Activated T-cell treated with anti-CD3 and anti-CD28 coated beads, Interleukin-2, amount 50 U/mL, for 24 hours (primary cell): Measurements from ENCODE around the gene VARS2.
"Not testable (repeated sequence)": the region's sequence is repeated elsewhere in the genome, so short reads cannot be mapped to it uniquely, and the experiment has no call there.

Experiments
- DNase-seq: peaks from one replicate; pipeline ENCODE4 v3.0.0-alpha.2; 2020
- H3K27ac Mint-ChIP-seq: 2 replicates; pipeline ENCODE4 v1.8.0; 2020; ENCODE audit warnings: mild to moderate bottlenecking, mixed read lengths
- H3K27me3 Mint-ChIP-seq: 2 replicates; pipeline ENCODE4 v1.8.0; 2020; ENCODE audit warnings: mixed read lengths
- H3K36me3 Mint-ChIP-seq: 2 replicates; pipeline ENCODE4 v1.8.0; 2020; ENCODE audit warnings: low read depth, mixed read lengths
- H3K4me1 Mint-ChIP-seq: 2 replicates; pipeline ENCODE4 v1.8.0; 2020; ENCODE audit warnings: low read depth, mixed read lengths
- H3K4me3 Mint-ChIP-seq: 2 replicates; pipeline ENCODE4 v1.8.0; 2020; ENCODE audit warnings: mild to moderate bottlenecking, moderate library complexity, mixed read lengths
- H3K9me3 Mint-ChIP-seq: 2 replicates; pipeline ENCODE4 v1.8.0; 2020; ENCODE audit warnings: mixed read lengths

Gene VARS2

GRCh38 chr6:30914076-30914853, at the start of gene VARS2:
Gene VARS2 (plus strand): TSS chr6:30914238. CDS start chr6:30914837, 599 bp downstream.
- peaks cover 92% of the 10 kb centered on the region for H3K36me3 Mint-ChIP-seq
- H3K4me1 Mint-ChIP-seq: peaks cover 47% of the 10 kb centered on the region

GRCh38 chr6:30864325-30864724, 49.7 kb upstream of the VARS2 start:
- H3K36me3 Mint-ChIP-seq: peaks cover 10% of the 10 kb centered on the region
- peaks cover 14% of the 10 kb centered on the region for H3K4me1 Mint-ChIP-seq
- no peak overlapping the region for H3K27ac Mint-ChIP-seq

More at GRCh38 chr6:30914076-30914853, at the start of gene VARS2:
- peak within 1 kb of the TSS; percentile 92 for H3K4me3 Mint-ChIP-seq
- H3K9me3 Mint-ChIP-seq: no peaks in the 10 kb centered on the region
- peak; percentile 94 for DNase-seq
- peak within 1 kb of the TSS; percentile 94 for H3K27ac Mint-ChIP-seq
- H3K27me3 Mint-ChIP-seq: no peaks in the 10 kb centered on the region

GRCh38 chr6:30869241-30869749, 44.7 kb upstream of the VARS2 start:
- not testable (repeated sequence) for H3K4me3 Mint-ChIP-seq, H3K27me3 Mint-ChIP-seq, H3K36me3 Mint-ChIP-seq, DNase-seq, H3K27ac Mint-ChIP-seq
- H3K9me3 Mint-ChIP-seq: peaks cover 19% of the 10 kb centered on the region
- H3K4me1 Mint-ChIP-seq: peaks cover 22% of the 10 kb centered on the region

More at GRCh38 chr6:30864325-30864724, 49.7 kb upstream of the VARS2 start:
- no peak for DNase-seq
- peaks cover 15% of the 10 kb centered on the region for H3K9me3 Mint-ChIP-seq
- no peak overlapping the region for H3K4me3 Mint-ChIP-seq
- no peaks in the 10 kb centered on the region for H3K27me3 Mint-ChIP-seq

- Mint-ChIP-seq H3K4me3 (no peak overlapping the region), H3K36me3 (peaks cover 7% of the 10 kb centered on the region), H3K4me1 (peaks cover 27% of the 10 kb centered on the region), H3K27ac (peak overlapping the region; percentile 91), H3K27me3 (no peaks in the 10 kb centered on the region), H3K9me3 (peaks cover 19% of the 10 kb centered on the region)
- peak; percentile 30 for DNase-seq
Observed at GRCh38 chr6:30870546-30870945, 43.5 kb upstream of the VARS2 start.

- Mint-ChIP-seq H3K36me3 (peaks cover 7% of the 10 kb centered on the region), H3K27me3 (no peaks in the 10 kb centered on the region), H3K9me3 (peaks cover 19% of the 10 kb centered on the region), H3K4me3 (no peak overlapping the region), H3K4me1 (peaks cover 36% of the 10 kb centered on the region), H3K27ac (peak overlapping the region; percentile 91)
- DNase-seq: no peak
Observed at GRCh38 chr6:30871592-30872183, 42.4 kb upstream of the VARS2 start.

GRCh38 chr6:30873137-30873640, 40.8 kb upstream of the VARS2 start:
- H3K27ac Mint-ChIP-seq: no peak overlapping the region
- peaks cover 19% of the 10 kb centered on the region for H3K9me3 Mint-ChIP-seq
- H3K4me1 Mint-ChIP-seq: peaks cover 48% of the 10 kb centered on the region

GRCh38 chr6:30873795-30874194, 40.2 kb upstream of the VARS2 start:
- Mint-ChIP-seq H3K4me1 (peaks cover 54% of the 10 kb centered on the region), H3K9me3 (peaks cover 16% of the 10 kb centered on the region)
- not testable (repeated sequence) for H3K36me3 Mint-ChIP-seq, H3K27me3 Mint-ChIP-seq, DNase-seq, H3K4me3 Mint-ChIP-seq, H3K27ac Mint-ChIP-seq

More at GRCh38 chr6:30873137-30873640, 40.8 kb upstream of the VARS2 start:
- no peak for DNase-seq
- Mint-ChIP-seq H3K27me3 (no peaks in the 10 kb centered on the region), H3K36me3 (peaks cover 7% of the 10 kb centered on the region), H3K4me3 (no peak overlapping the region)

- H3K9me3 Mint-ChIP-seq: peaks cover 5% of the 10 kb centered on the region
- peak overlapping the region; percentile 8 for H3K27ac Mint-ChIP-seq
- no peaks in the 10 kb centered on the region for H3K27me3 Mint-ChIP-seq
- H3K36me3 Mint-ChIP-seq: peaks cover 5% of the 10 kb centered on the region
- no peak overlapping the region for H3K4me3 Mint-ChIP-seq
- peaks cover 53% of the 10 kb centered on the region for H3K4me1 Mint-ChIP-seq
- DNase-seq: peak; percentile 25
Observed at GRCh38 chr6:30875244-30876038, 38.6 kb upstream of the VARS2 start.

- peaks cover 2% of the 10 kb centered on the region for H3K36me3 Mint-ChIP-seq
- H3K4me1 Mint-ChIP-seq: peaks cover 46% of the 10 kb centered on the region
- H3K27me3 Mint-ChIP-seq: no peaks in the 10 kb centered on the region
- H3K27ac Mint-ChIP-seq: peak overlapping the region; percentile 93
- no peak overlapping the region for H3K4me3 Mint-ChIP-seq
- no peaks in the 10 kb centered on the region for H3K9me3 Mint-ChIP-seq
- DNase-seq: no peak
Observed at GRCh38 chr6:30876039-30876730, 37.9 kb upstream of the VARS2 start.

- Mint-ChIP-seq H3K36me3 (no peaks in the 10 kb centered on the region), H3K9me3 (no peaks in the 10 kb centered on the region), H3K27me3 (no peaks in the 10 kb centered on the region), H3K27ac (peak overlapping the region; percentile 93), H3K4me1 (peaks cover 33% of the 10 kb centered on the region), H3K4me3 (peak overlapping the region; percentile 72)
- DNase-seq: peak; percentile 83
Observed at GRCh38 chr6:30877419-30878262, 36.4 kb upstream of the VARS2 start.

- Mint-ChIP-seq H3K27ac (no peak overlapping the region), H3K36me3 (no peaks in the 10 kb centered on the region), H3K4me3 (no peak overlapping the region), H3K9me3 (no peaks in the 10 kb centered on the region), H3K27me3 (no peaks in the 10 kb centered on the region), H3K4me1 (peaks cover 45% of the 10 kb centered on the region)
- DNase-seq: no peak
Observed at GRCh38 chr6:30879684-30880427, 34.2 kb upstream of the VARS2 start.

- Mint-ChIP-seq H3K36me3 (no peaks in the 10 kb centered on the region), H3K27ac (no peak overlapping the region), H3K9me3 (no peaks in the 10 kb centered on the region), H3K4me3 (no peak overlapping the region), H3K4me1 (peaks cover 47% of the 10 kb centered on the region), H3K27me3 (no peaks in the 10 kb centered on the region)
- DNase-seq: no peak
Observed at GRCh38 chr6:30880698-30881252, 33.3 kb upstream of the VARS2 start.
